CD14-positive monocyte (primary cell): Measurements from ENCODE around the gene LDHAL6A. TPM values are rescaled to one million over a fixed set of nuclear protein-coding genes. Genes with fewer than 3 reads are reported as not detected.

Source experiments
- DNase-seq, 3 donors: peaks; one replicate each; pipeline ENCODE4 v3.0.0-alpha.2; 2011 to 2022
- H2AFZ ChIP-seq: 2 replicates; pipeline ENCODE4 v1.6.0; 2012; ENCODE audit warnings: mild to moderate bottlenecking, low read depth, low read length, inconsistent platforms; ENCODE audit not compliant: insufficient read depth, poor library complexity, severe bottlenecking
- H3K27ac ChIP-seq, 2 donors: 1 replicate in 1 of 2; 2 replicates in 1 of 2; pipeline ENCODE4 v1.5.1; 2012 to 2013; ENCODE audit warnings: low read length in 2 of 2, control low read depth in 1 of 2, inconsistent platforms in 1 of 2, low read depth in 1 of 2, mild to moderate bottlenecking in 1 of 2
- H3K27me3 ChIP-seq, 2 donors: one replicate each; pipeline versions ENCODE4 v1.6.0 to v1.6.1; 2011 to 2013; ENCODE audit warnings: low read length in 2 of 2; ENCODE audit not compliant: control insufficient read depth in 2 of 2, insufficient read depth in 2 of 2
- H3K36me3 ChIP-seq, 2 donors: replicated peaks in 1 of 2; 1 replicate in 1 of 2; 2 replicates in 1 of 2; pipeline versions ENCODE4 v1.5.1 to v1.6.1; 2012 to 2013; ENCODE audit warnings: low read length in 2 of 2, control low read depth in 1 of 2, inconsistent platforms in 1 of 2, mild to moderate bottlenecking in 1 of 2; ENCODE audit not compliant: insufficient read depth in 2 of 2, control insufficient read depth in 1 of 2
- H3K4me1 ChIP-seq, 2 donors: 1 replicate in 1 of 2; 2 replicates in 1 of 2; pipeline versions ENCODE4 v1.5.1 to v1.6.1; 2012 to 2013; ENCODE audit warnings: low read length in 2 of 2, control low read depth in 1 of 2, inconsistent platforms in 1 of 2, mild to moderate bottlenecking in 1 of 2, moderate library complexity in 1 of 2; ENCODE audit not compliant: insufficient read depth in 2 of 2, control insufficient read depth in 1 of 2
- H3K4me2 ChIP-seq: replicated peaks from 2 replicates; pipeline ENCODE3; 2012; ENCODE audit warnings: low read length, moderate library complexity, mild to moderate bottlenecking; ENCODE audit not compliant: poor library complexity, severe bottlenecking; ENCODE audit errors: extremely low read depth
- H3K4me3 ChIP-seq, 3 experiments: fragments of 200-600 bp in 1 of 3; sonication (generic) in 1 of 3; replicated peaks in 1 of 3; 1 replicate in 2 of 3; 2 replicates in 1 of 3; pipeline ENCODE4 v1.5.1; 2011 to 2013; ENCODE audit warnings: low read length in 3 of 3, mild to moderate bottlenecking in 3 of 3, control low read depth in 2 of 3, low read depth in 2 of 3, inconsistent platforms in 1 of 3, moderate library complexity in 1 of 3
- H3K79me2 ChIP-seq: 2 replicates; pipeline ENCODE4 v1.6.0; 2012; ENCODE audit warnings: mild to moderate bottlenecking, control low read depth, inconsistent platforms, low read length, moderate library complexity; ENCODE audit not compliant: insufficient read depth
- H3K9ac ChIP-seq: 2 replicates; pipeline ENCODE4 v1.6.0; 2017; ENCODE audit warnings: low read length, mild to moderate bottlenecking; ENCODE audit not compliant: insufficient read depth, poor library complexity, severe bottlenecking
- H3K9me3 ChIP-seq, 2 donors: replicated peaks in 1 of 2; 1 replicate in 1 of 2; 2 replicates in 1 of 2; pipeline versions ENCODE4 v1.5.1 to v1.6.1; 2012 to 2013; ENCODE audit warnings: low read length in 2 of 2, control low read depth in 1 of 2; ENCODE audit not compliant: control insufficient read depth in 1 of 2, insufficient read depth in 1 of 2
- H4K20me1 ChIP-seq: 2 replicates; pipeline ENCODE4 v1.6.0; 2012; ENCODE audit warnings: mild to moderate bottlenecking, low read length, control low read depth, moderate library complexity; ENCODE audit not compliant: insufficient read depth
- H3K27ac Mint-ChIP-seq, 7 donors: one replicate each; pipeline ENCODE4 v1.8.0; 2020; ENCODE audit warnings: mild to moderate bottlenecking in 7 of 7, mixed read lengths in 7 of 7, moderate library complexity in 6 of 7, inconsistent platforms in 2 of 7
- H3K27me3 Mint-ChIP-seq, 3 donors: one replicate each; pipeline ENCODE4 v1.8.0; 2021 to 2022; ENCODE audit warnings: low read depth in 3 of 3, mild to moderate bottlenecking in 3 of 3, mixed read lengths in 3 of 3, moderate library complexity in 3 of 3, inconsistent platforms in 1 of 3
- H3K36me3 Mint-ChIP-seq, 2 donors: one replicate each; pipeline ENCODE4 v1.8.0; 2020; ENCODE audit warnings: mixed read lengths in 2 of 2, inconsistent platforms in 1 of 2, mild to moderate bottlenecking in 1 of 2
- H3K4me1 Mint-ChIP-seq: one replicate; pipeline ENCODE4 v1.8.0; 2020; ENCODE audit warnings: mild to moderate bottlenecking, mixed read lengths
- H3K4me3 Mint-ChIP-seq, 2 donors: one replicate each; pipeline ENCODE4 v1.8.0; 2020; ENCODE audit warnings: mild to moderate bottlenecking in 2 of 2, mixed read lengths in 2 of 2, moderate library complexity in 1 of 2
- H3K9me3 Mint-ChIP-seq, 7 donors: one replicate each; pipeline ENCODE4 v1.8.0; 2020 to 2022; ENCODE audit warnings: mixed read lengths in 7 of 7, mild to moderate bottlenecking in 6 of 7, moderate library complexity in 6 of 7, inconsistent platforms in 2 of 7
- CTCF ChIP-seq: fragments of 200-600 bp; IDR thresholded peaks from one replicate; pipeline ENCODE4 v1.8.0; 2022; ENCODE audit warnings: antibody characterized with exemption, mild to moderate bottlenecking
- WGBS: methylation state at CpG from one replicate; pipeline ENCODE4 v1.1.5; 2013; ENCODE audit warnings: missing lambda C conversion rate; ENCODE audit not compliant: insufficient coverage; 5-methylcytosine and 5-hydroxymethylcytosine counted together
- intact Hi-C, 2 donors: fragments of 100-400 bp; cut with micrococcal nuclease; formaldehyde crosslinking; loops; one replicate each; pipeline versions ENCODE4 v1.15.0 to v1.15.1; 2023
- polyA plus RNA-seq, 3 donors: library from polyadenylated mRNA; depleted of rRNA in 1 of 3; unstranded in 2 of 3; stranded (reverse) in 1 of 3; fragments of 300-500 nt in 2 of 3; fragments of >200 nt in 1 of 3; fragmentation: Illumina TruSeq in 2 of 3; gene quantifications; 1 replicate in 2 of 3; 2 replicates in 1 of 3; pipeline ENCODE4 v1.2.3, GENCODE V29; 2012 to 2021

LDHAL6A gene
- polyA plus RNA-seq, 3 donors: not detected

DNA sequence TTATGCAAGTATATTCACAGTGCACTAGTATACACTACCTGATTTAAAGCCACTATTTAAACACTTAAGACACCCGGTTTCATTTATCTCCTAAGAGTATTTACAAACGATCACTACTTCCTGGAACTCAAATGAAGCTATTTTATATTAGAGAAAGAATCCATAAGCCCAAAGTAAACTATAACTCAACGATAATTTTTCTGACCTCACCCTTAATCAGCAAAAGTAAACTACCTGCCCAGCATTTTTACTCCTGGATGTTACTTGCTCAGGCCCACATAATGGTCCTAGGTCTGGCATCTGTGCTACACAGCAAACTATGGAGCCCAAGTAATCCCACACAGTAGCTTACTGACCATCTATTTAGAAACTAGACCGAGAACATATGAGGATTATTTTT, 37.7 kb downstream of the LDHAL6A start:
- peak overlapping the region in 1 of 7 donors; percentile 46 for H3K27ac Mint-ChIP-seq
- Histone ChIP-seq H2AFZ (no peak overlapping the region), H3K79me2 (no peaks in the 10 kb centered on the region), H3K4me3 (no peak overlapping the region), H3K27me3 (no peaks in the 10 kb centered on the region), H4K20me1 (peaks cover 24% of the 10 kb centered on the region), H3K4me2 (no peak overlapping the region), H3K4me1 (no peaks in the 10 kb centered on the region), H3K9me3 (no peaks in the 10 kb centered on the region), H3K27ac (peak overlapping the region in 1 of 2 donors; percentile 15), H3K36me3 (peaks cover 76 to 94% of the 10 kb centered on the region in 2 donors), H3K9ac (no peak overlapping the region)
- H3K36me3 Mint-ChIP-seq: peaks cover 59 to 88% of the 10 kb centered on the region in 2 donors
- intact Hi-C loops: no loop called here
- no peaks in the 10 kb centered on the region for H3K27me3 Mint-ChIP-seq
- H3K9me3 Mint-ChIP-seq: peaks cover 0 to under 1% (median 0%) of the 10 kb centered on the region in 7 donors
- DNase-seq: no peak
- no peak overlapping the region for H3K4me3 Mint-ChIP-seq
- WGBS: no CpG with 5 or more reads among the region's 4 CpGs
- no peaks in the 10 kb centered on the region for H3K4me1 Mint-ChIP-seq
- no peak for TF ChIP-seq CTCF

GRCh38 chr11:18495271-18495670, 39.6 kb downstream of the LDHAL6A start:
- no peak overlapping the region for H3K4me2 ChIP-seq
- peaks cover 76 to 91% of the 10 kb centered on the region in 2 donors for H3K36me3 ChIP-seq
- no peak overlapping the region for H3K4me3 Mint-ChIP-seq
- H3K9me3 Mint-ChIP-seq: no peaks in the 10 kb centered on the region
- H3K27me3 ChIP-seq: no peaks in the 10 kb centered on the region
- no peaks in the 10 kb centered on the region for H3K4me1 Mint-ChIP-seq
- no peaks in the 10 kb centered on the region for H3K79me2 ChIP-seq
- H3K36me3 Mint-ChIP-seq: peaks cover 64 to 86% of the 10 kb centered on the region in 2 donors
- H3K27ac ChIP-seq: peak overlapping the region in 1 of 2 donors; percentile 52
- no peak overlapping the region for H3K4me3 ChIP-seq
- peaks cover 24% of the 10 kb centered on the region for H4K20me1 ChIP-seq
- H3K4me1 ChIP-seq: no peaks in the 10 kb centered on the region
- TF ChIP-seq CTCF: no peak
- intact Hi-C loops: no loop called here
- DNase-seq: peak in 2 of 3 donors; percentile 3 to 5
- no peak overlapping the region for H2AFZ ChIP-seq
- no peaks in the 10 kb centered on the region for H3K9me3 ChIP-seq
- no peaks in the 10 kb centered on the region for H3K27me3 Mint-ChIP-seq
- H3K27ac Mint-ChIP-seq: peak overlapping the region in 1 of 7 donors; percentile 63
- no peak overlapping the region for H3K9ac ChIP-seq
